ENCODE measurements around the gene SNORC.

The SNORC gene

GRCh38 chr2:232869138-232870017 lies 686 bp upstream of the SNORC start:
- no peak for DNase-seq

GRCh38 chr2:232870766-232871371 lies 805 bp downstream of the SNORC start:
- DNase-seq = no peak

GRCh38 chr2:232871418-232871834 lies 1.4 kb downstream of the SNORC start:
- DNase-seq = no peak

- DNase-seq = no peak
Measured at GRCh38 chr2:232871835-232872736, 2.0 kb downstream of the SNORC start.

GRCh38 chr2:232872826-232873225 lies 2.8 kb downstream of the SNORC start:
- no peak for DNase-seq

GRCh38 chr2:232873292-232873908 lies 3.3 kb downstream of the SNORC start:
- DNase-seq = no peak

- DNase-seq = no peak
Measured at GRCh38 chr2:232873909-232874641, 4.0 kb downstream of the SNORC start.

GRCh38 chr2:232874677-232875223 lies 4.7 kb downstream of the SNORC start:
- no peak for DNase-seq

- no peak for DNase-seq
Measured at GRCh38 chr2:232875256-232876121, 5.4 kb downstream of the SNORC start.

GRCh38 chr2:232876161-232876977 lies 6.3 kb downstream of the SNORC start:
- DNase-seq = peak; percentile 29

- no peak for DNase-seq
Measured at GRCh38 chr2:232876978-232877441, 6.9 kb downstream of the SNORC start.

GRCh38 chr2:232877940-232878511 lies 8.0 kb downstream of the SNORC start:
- DNase-seq = no peak

GRCh38 chr2:232878855-232879617 lies 9.0 kb downstream of the SNORC start:
- DNase-seq = no peak

- DNase-seq = no peak
Measured at GRCh38 chr2:232879618-232880494, 9.8 kb downstream of the SNORC start.

GRCh38 chr2:232880764-232881351 lies 10.8 kb downstream of the SNORC start:
- DNase-seq = no peak

GRCh38 chr2:232882085-232882484 lies 12.0 kb downstream of the SNORC start:
- DNase-seq = no peak

GRCh38 chr2:232882505-232883115 lies 12.5 kb downstream of the SNORC start:
- no peak for DNase-seq

All from NCI-H2227 treated with DMSO at 0.1 percent for 48 hours (cell line).